Fibroblast of mammary gland (primary cell): ENCODE data around the gene ALG13.
A peak's percentile ranks its signal among the peaks of the same experiment; 100 is the strongest.

ENCODE experiments used
- DNase-seq: peaks from one replicate; pipeline ENCODE4 v3.0.0-alpha.2; 2010; ENCODE audit warnings: low read depth
- H3K4me3 ChIP-seq: 2 replicates; pipeline ENCODE4 v1.5.1; 2011; ENCODE audit warnings: low read depth, mild to moderate bottlenecking, low read length, moderate library complexity; ENCODE audit not compliant: control insufficient read depth
- TF ChIP-seq, protein P1 (sequence below): conservative IDR thresholded peaks from 2 replicates; pipeline ENCODE4 v1.5.1; 2011; ENCODE audit warnings: low read depth, low read length, inconsistent platforms; ENCODE audit not compliant: control insufficient read depth, insufficient read depth

The ALG13 gene

DNA sequence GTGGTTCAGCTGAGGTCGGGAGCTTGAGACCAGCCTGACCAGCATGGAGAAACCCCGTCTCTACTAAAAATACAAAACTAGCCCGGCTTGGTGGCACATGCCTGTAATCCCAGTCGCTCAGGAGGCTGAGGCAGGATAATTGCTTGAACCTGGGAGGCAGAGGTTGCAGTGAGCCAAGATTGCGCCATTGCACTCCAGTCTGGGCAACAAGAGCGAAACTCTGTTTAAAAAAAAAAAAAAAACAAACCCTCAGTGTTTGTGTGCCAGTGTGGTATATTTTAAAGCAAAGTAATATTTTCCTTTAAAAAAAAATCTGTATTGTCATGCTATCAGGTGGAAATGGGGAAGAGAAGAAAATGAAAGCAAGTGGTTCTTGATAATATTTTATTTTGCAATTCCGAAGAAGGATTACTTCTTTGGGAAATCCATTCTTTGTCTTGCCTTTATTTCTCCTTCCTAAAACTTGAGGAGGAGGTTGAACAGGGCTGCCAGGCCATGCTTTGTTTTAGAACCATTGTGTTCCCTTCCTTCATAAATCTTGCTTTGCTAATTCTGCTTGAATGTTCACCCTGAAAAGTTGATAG lies 14.4 kb downstream of the ALG13 start:
- no peak for DNase-seq
- H3K4me3 ChIP-seq: no peak overlapping the region
- TF ChIP-seq, protein P1, sequence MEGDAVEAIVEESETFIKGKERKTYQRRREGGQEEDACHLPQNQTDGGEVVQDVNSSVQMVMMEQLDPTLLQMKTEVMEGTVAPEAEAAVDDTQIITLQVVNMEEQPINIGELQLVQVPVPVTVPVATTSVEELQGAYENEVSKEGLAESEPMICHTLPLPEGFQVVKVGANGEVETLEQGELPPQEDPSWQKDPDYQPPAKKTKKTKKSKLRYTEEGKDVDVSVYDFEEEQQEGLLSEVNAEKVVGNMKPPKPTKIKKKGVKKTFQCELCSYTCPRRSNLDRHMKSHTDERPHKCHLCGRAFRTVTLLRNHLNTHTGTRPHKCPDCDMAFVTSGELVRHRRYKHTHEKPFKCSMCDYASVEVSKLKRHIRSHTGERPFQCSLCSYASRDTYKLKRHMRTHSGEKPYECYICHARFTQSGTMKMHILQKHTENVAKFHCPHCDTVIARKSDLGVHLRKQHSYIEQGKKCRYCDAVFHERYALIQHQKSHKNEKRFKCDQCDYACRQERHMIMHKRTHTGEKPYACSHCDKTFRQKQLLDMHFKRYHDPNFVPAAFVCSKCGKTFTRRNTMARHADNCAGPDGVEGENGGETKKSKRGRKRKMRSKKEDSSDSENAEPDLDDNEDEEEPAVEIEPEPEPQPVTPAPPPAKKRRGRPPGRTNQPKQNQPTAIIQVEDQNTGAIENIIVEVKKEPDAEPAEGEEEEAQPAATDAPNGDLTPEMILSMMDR: no peak

DNA sequence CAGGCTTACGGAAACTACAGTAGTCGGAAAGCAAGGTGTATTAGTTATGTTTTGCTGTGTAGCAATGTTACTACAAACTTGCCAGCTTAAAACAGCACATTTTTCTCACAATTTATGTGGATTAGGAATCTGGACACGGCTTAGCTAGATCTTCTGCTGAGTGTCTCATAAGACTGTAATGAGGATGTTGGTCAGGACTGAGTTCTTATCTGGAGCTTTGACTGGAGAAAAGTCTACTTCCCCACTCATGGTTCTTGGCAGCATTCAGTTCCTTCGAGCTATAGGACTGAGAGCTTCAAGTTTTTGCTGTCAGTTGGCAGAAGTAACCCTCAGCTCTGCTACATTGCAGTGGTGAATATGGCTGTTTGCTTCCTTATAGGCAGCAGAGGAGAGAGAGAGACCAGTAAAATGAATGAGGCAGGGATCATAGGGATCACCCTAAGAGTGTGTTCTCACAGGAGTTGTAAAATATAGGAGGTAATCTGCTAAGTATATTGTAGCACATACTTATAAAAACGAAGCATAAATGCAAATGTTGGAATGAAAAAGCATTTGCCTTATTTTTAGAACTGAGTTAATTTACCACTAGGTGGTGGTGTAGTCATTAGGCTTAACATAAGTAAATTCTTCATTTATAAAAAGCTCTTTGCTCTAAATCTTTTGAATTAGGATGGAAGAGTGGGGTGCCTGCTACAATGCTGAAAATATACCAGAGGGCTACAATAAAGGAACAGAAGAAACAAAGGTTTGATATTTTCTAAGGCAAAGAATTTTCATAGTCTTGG lies 38.6 kb downstream of the ALG13 start:
- peak; percentile 16 for DNase-seq
- TF ChIP-seq, protein P1: peak; percentile 35
- H3K4me3 ChIP-seq: no peak overlapping the region

DNA sequence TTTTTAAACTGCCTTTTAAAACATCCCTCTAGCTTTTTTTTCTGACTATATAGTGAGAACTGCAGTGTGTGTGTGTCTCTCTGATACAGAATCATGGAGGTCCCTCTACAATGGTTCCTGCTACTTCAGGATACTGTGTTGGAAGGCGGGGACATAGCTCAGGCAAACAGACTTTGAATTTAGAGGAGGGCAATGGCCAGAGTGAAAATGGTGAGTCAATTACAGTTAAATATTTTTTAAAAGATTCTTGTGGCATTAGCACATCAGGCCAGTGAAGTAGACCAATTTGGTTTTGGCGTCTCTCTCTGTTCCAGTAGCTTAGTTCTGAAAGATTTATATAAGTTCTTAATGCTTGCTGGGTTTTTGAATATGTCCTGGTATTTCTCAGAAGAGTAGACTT lies 47.1 kb downstream of the ALG13 start:
- H3K4me3 ChIP-seq: no peak overlapping the region
- TF ChIP-seq, protein P1: no peak
- DNase-seq: peak; percentile 2

DNA sequence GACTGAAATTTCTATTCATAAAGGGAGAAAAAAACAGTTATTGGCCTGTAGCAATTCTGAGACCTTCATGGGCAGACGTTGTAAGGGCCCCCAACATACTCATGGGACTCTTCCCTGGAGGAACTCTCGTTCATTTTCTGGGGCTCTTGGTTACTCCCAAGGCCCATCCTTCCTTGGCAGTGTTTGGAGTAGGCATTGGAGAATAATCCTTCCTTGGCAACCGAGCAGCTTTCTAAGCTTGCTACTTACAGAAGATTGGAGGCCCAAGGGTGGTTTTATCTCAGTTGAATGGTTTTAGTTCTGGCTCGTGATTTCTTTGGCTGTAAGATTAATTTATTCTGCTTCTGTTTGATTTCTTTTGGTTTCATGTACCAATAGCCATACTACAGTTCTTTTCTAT lies 50.4 kb downstream of the ALG13 start:
- TF ChIP-seq, protein P1: no peak
- no peak overlapping the region for H3K4me3 ChIP-seq
- DNase-seq: no peak

DNA sequence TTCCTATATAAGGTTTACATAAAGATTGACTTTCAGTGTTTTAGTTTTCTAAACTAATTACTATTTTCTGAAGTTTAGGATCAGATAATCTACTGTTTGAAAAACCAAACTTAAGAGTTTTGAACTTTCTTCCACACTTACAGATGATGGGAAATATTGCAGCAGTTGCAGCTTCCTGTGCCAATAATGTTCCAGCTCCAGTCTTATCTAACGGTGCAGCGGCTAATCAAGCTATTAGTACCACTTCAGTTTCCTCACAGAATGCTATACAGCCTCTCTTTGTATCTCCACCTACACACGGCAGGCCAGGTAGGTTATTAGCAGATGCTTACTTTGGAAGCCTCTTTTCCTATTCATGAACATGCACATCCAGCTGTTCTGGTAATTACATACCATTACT lies 55.6 kb downstream of the ALG13 start:
- no peak for DNase-seq
- TF ChIP-seq, protein P1: no peak
- no peak overlapping the region for H3K4me3 ChIP-seq

DNA sequence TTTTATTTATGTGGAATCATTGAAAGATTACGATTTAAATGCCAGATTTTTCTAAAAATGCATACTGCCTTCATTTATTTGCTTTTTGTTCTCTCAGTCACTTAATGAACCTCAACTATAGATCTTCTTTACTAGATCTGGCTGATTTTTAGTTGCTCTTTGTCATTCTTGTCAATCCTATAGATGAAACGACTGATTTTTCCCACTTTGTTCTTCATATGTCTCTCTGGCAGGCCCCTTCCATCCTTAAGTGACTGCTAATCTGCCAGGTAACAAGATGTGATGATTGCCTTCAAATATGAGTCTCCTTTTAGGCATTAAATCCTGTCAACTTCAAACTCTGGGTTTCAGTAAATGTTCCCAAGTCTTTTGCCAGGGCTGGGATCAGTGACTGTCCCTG lies 61.0 kb downstream of the ALG13 start:
- TF ChIP-seq, protein P1: no peak
- H3K4me3 ChIP-seq: no peak overlapping the region

More for the DNA sequence above, 61.0 kb downstream of the ALG13 start:
- no peak for DNase-seq
